Esophagus (tissue), 2 donors: ENCODE measurements around the gene GPR18. TPM values are rescaled to one million over a fixed set of nuclear protein-coding genes. Genes with fewer than 3 reads are reported as not detected.
"Not testable (repeated sequence)": the region's sequence is repeated elsewhere in the genome, so short reads cannot be mapped to it uniquely, and the experiment has no call there.

ENCODE experiments used
- H3K27ac ChIP-seq, 2 donors: one replicate each; pipeline ENCODE4 v1.5.1; 2013; ENCODE audit warnings: low read depth in 2 of 2, mild to moderate bottlenecking in 2 of 2, inconsistent platforms in 1 of 2, low read length in 1 of 2, moderate library complexity in 1 of 2
- H3K27me3 ChIP-seq, 2 donors: one replicate each; pipeline ENCODE4 v1.6.1; 2013; ENCODE audit warnings: low read length in 2 of 2, control low read depth in 1 of 2, mild to moderate bottlenecking in 1 of 2; ENCODE audit not compliant: insufficient read depth in 2 of 2, control insufficient read depth in 1 of 2
- H3K36me3 ChIP-seq, 2 donors: one replicate each; pipeline ENCODE4 v1.6.1; 2013; ENCODE audit warnings: low read length in 1 of 2; ENCODE audit not compliant: control insufficient read depth in 2 of 2, insufficient read depth in 2 of 2
- H3K4me1 ChIP-seq, 2 donors: one replicate each; pipeline ENCODE4 v1.6.1; 2013; ENCODE audit warnings: low read length in 1 of 2; ENCODE audit not compliant: control insufficient read depth in 2 of 2, insufficient read depth in 2 of 2
- H3K4me3 ChIP-seq, 2 donors: one replicate each; pipeline ENCODE4 v1.5.1; 2013; ENCODE audit warnings: low read length in 2 of 2, mild to moderate bottlenecking in 2 of 2, low read depth in 1 of 2, moderate library complexity in 1 of 2
- H3K9me3 ChIP-seq, 2 donors: one replicate each; pipeline ENCODE4 v1.6.1; 2013; ENCODE audit warnings: mild to moderate bottlenecking in 2 of 2, low read depth in 1 of 2, low read length in 1 of 2, moderate library complexity in 1 of 2; ENCODE audit not compliant: control insufficient read depth in 2 of 2, insufficient read depth in 1 of 2
- WGBS, 2 donors: extraction: QIAGEN DNeasy Blood & Tissue Kit; methylation state at CpG; one replicate each; pipeline ENCODE4 v1.1.7; 2013; 5-methylcytosine and 5-hydroxymethylcytosine counted together
- polyA plus RNA-seq, 2 donors: library from polyadenylated mRNA; stranded (reverse); fragments of 200-250 nt; gene quantifications; one replicate each; pipeline ENCODE4 v1.2.3, GENCODE V29; 2013
- donor health status: healthy with polysubstance abuse.
- donor health status: Bipolar disorder and iron deficiency.

GPR18 gene
- polyA plus RNA-seq, 2 donors = 0.12 to 0.24 TPM

GRCh38 chr13:99250982-99251825 lies 7.0 kb downstream of the GPR18 start:
- no peak overlapping the region for H3K4me3 ChIP-seq
- H3K27ac ChIP-seq = no peak overlapping the region
- peaks cover 0 to 4% of the 10 kb centered on the region in 2 donors for H3K36me3 ChIP-seq
- H3K9me3 ChIP-seq = no peaks in the 10 kb centered on the region
- WGBS, 2 donors = 87 to 89% methylated on average over 5 of the region's 5 CpGs
- no peaks in the 10 kb centered on the region for H3K27me3 ChIP-seq
- H3K4me1 ChIP-seq = no peaks in the 10 kb centered on the region

- not testable (repeated sequence) for H3K27ac ChIP-seq, H3K4me3 ChIP-seq, H3K4me1 ChIP-seq, H3K36me3 ChIP-seq, H3K27me3 ChIP-seq, H3K9me3 ChIP-seq
- 96 to 99% methylated on average over 2 of the region's 2 CpGs for WGBS, 2 donors
These were observed 8.6 kb downstream of the GPR18 start for GRCh38 chr13:99249606-99250005.

DNA sequence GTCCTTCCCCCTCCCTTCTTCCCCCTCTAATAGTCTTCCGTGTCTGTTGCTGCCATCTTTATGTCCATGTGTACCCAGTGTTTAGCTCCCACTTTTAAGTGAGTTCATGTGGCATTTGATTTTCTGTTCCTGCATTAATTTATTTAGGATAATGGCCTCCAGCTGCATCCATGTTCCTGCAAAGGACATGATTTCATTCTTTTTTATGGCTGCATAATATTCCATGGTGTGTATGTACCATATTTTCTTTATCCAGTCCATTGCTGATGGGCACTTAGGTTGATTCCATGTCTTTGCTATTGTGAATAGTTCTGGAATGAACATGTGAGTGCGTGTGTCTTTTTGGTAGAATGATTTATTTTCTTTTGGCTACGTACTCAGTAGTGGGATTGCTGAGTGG lies 9.0 kb downstream of the GPR18 start:
- H3K27ac ChIP-seq, H3K36me3 ChIP-seq: not testable (repeated sequence)
- 98% methylated on average over 3 of the region's 3 CpGs for WGBS, 2 donors

GRCh38 chr13:99246100-99246499 lies 12.1 kb downstream of the GPR18 start:
- no peaks in the 10 kb centered on the region for H3K36me3 ChIP-seq
- no peak overlapping the region for H3K4me3 ChIP-seq
- no peaks in the 10 kb centered on the region for H3K9me3 ChIP-seq
- no peaks in the 10 kb centered on the region for H3K27me3 ChIP-seq
- WGBS, 2 donors = 96% methylated on average over 1 of the region's 1 CpG
- H3K4me1 ChIP-seq = no peaks in the 10 kb centered on the region
- no peak overlapping the region for H3K27ac ChIP-seq

More for the DNA sequence above, 9.0 kb downstream of the GPR18 start:
- H3K27me3 ChIP-seq, H3K9me3 ChIP-seq, H3K4me1 ChIP-seq, H3K4me3 ChIP-seq: not testable (repeated sequence)

DNA sequence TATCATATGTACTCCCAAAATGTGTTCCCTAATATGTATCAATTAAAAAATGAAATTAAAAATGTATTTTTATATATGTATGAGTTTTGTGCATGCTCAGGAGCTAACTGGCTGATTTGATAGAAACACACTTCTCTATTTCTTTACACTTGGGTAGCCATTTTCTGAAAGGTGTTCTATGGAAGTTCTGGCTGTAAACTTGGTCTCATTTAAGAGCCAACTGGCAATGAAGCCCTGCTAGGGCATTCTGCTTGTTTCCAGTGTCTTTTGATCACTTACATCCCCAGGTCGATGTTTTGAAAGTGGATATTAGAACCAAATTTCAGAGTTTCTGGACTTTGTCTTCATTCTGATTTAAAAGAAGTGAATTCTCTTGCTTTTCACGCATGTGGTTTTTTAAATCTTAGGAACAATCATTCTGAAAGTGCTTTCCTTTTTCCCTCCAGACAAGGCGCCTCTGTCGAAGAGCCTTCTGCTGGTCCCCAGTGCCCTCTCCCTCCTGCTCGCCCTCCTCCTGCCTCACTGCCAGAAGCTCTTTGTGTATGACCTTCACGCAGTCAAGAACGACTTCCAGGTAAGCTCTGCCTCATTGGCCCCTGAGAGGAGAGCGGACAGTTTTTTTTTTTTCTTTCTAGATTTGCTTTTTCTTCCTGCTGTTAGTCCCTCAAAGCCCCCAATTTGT lies 20.1 kb downstream of the GPR18 start:
- no peaks in the 10 kb centered on the region for H3K4me1 ChIP-seq
- no peak overlapping the region for H3K4me3 ChIP-seq
- H3K27me3 ChIP-seq = no peaks in the 10 kb centered on the region
- peaks cover 2 to 3% of the 10 kb centered on the region in 2 donors for H3K36me3 ChIP-seq
- H3K9me3 ChIP-seq = no peaks in the 10 kb centered on the region
- WGBS, 2 donors = 55 to 78% methylated on average over 8 of the region's 8 CpGs
- H3K27ac ChIP-seq = no peak overlapping the region

DNA sequence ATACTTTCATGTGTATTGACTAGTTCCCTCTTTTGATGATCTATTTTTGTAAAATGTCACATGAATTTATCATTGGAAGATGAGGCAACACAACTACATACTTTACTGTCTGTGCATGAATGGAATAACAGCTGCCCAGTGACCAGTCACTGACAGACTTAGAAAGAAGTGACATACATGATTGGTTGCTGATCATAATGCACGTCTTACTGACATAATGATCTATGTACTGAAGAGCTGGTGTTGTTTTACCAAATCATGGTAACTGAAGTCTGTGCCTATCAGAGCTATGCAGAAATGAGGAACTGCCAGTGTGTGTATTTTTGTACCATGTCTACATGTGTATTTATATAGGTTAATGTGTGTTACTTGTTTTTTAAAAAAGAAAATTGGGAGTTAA lies 26.5 kb downstream of the GPR18 start:
- no peak overlapping the region for H3K27ac ChIP-seq
- WGBS, 2 donors = 59 to 65% methylated on average over 1 of the region's 1 CpG
- no peaks in the 10 kb centered on the region for H3K27me3 ChIP-seq
- peaks cover 0 to 2% of the 10 kb centered on the region in 2 donors for H3K36me3 ChIP-seq
- no peaks in the 10 kb centered on the region for H3K9me3 ChIP-seq
- H3K4me1 ChIP-seq = peaks cover 0 to 2% of the 10 kb centered on the region in 2 donors
- H3K4me3 ChIP-seq = no peak overlapping the region

- 80 to 91% methylated on average over 3 of the region's 3 CpGs for WGBS, 2 donors
- Histone ChIP-seq H3K9me3 (no peaks in the 10 kb centered on the region), H3K27me3 (no peaks in the 10 kb centered on the region), H3K4me1 (peaks cover 0 to 2% of the 10 kb centered on the region in 2 donors), H3K27ac (no peak overlapping the region), H3K4me3 (no peak overlapping the region), H3K36me3 (peaks cover 0 to 2% of the 10 kb centered on the region in 2 donors)
These were observed 27.2 kb downstream of the GPR18 start for GRCh38 chr13:99230991-99231390.

GRCh38 chr13:99230588-99230987 lies 27.6 kb downstream of the GPR18 start:
- not testable (repeated sequence) for H3K27me3 ChIP-seq, H3K4me3 ChIP-seq, H3K36me3 ChIP-seq, H3K4me1 ChIP-seq, H3K27ac ChIP-seq, H3K9me3 ChIP-seq
- WGBS, 2 donors = 90 to 93% methylated on average over 12 of the region's 12 CpGs

DNA sequence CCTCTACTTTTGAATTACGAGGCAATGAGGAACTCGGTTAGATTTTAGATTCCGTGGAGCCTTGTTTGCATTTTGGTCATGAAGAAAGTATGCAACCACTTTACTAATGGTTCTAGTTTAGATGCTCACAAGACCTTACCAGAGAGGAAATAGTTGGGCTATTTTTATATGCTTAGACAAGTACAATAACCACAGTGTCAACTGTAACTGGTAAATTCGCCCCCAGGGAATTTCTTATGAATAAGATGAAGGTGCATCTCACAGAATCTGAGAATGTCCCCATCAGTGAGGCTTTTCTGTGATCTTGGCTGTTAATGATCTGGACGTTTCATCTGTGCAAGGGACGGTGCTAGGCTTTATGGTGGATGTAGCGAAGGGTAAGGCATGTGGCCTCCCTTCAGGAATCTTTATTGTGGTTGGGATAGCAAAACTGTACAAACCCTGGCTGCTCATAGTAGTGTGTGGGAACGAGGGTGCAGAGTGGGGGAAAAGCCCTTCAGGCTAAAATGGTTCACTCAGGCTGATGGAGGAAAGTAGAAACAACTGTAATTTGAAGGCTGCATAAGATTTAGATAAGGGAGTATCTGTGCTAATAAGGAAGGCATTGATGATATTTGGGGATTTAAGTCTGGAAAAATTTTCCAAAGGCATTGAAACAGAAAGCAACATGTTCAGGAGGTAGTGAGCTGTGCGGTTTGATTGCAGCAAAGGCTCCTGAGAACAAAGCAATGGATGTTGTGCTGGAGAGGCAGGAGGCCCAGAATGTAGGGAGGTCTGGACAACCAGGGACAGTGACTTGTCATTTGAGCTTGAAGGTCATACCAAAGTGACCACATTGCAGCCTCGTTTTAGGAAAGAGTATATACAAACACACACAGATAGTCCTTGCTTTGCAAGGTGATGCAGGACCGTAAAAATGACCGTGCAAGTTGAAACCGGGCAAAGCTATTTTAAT lies 29.2 kb downstream of the GPR18 start:
- Histone ChIP-seq H3K27me3 (no peaks in the 10 kb centered on the region), H3K4me3 (no peak overlapping the region), H3K9me3 (no peaks in the 10 kb centered on the region), H3K36me3 (peaks cover 0 to 2% of the 10 kb centered on the region in 2 donors), H3K4me1 (peaks cover 0 to 2% of the 10 kb centered on the region in 2 donors), H3K27ac (peak overlapping the region in 1 of 2 donors; percentile 48)
- WGBS, 2 donors = 54 to 61% methylated on average over 13 of the region's 13 CpGs
